CD4-positive, alpha-beta T cell treated with Interleukin-6 for 4 hours (primary cell): ENCODE data around the gene POLR2H.

ENCODE experiments used
- DNase-seq: peaks from one replicate; pipeline ENCODE4 v3.0.0-alpha.2; 2020; ENCODE audit warnings: mixed read lengths

The POLR2H gene

GRCh38 chr3:184361532-184361931 lies at the start of gene POLR2H, which contains the start of gene CLCN2:
TSS of gene POLR2H (plus strand) at chr3:184361710. CDS start at chr3:184363493, 1,783 bp downstream.
TSS of gene CLCN2 (minus strand) at chr3:184361605. CDS start at chr3:184361479, 126 bp downstream.
- DNase-seq, result peak; percentile 49

GRCh38 chr3:184314363-184314699 lies 47.2 kb upstream of the POLR2H start, which contains the start of gene EIF4G1:
TSS of gene EIF4G1 (plus strand) at chr3:184314606. CDS start at chr3:184315797, 1,191 bp downstream.
- peak; percentile 96 for DNase-seq

GRCh38 chr3:184314700-184315542 lies 46.6 kb upstream of the POLR2H start:
- peak; percentile 76 for DNase-seq

GRCh38 chr3:184315543-184315867 lies 46.0 kb upstream of the POLR2H start:
- DNase-seq, result no peak

- DNase-seq, result no peak
Observed at GRCh38 chr3:184315871-184316661, 45.4 kb upstream of the POLR2H start.

- DNase-seq, result no peak
Observed at GRCh38 chr3:184316792-184317191, 44.7 kb upstream of the POLR2H start.

- DNase-seq, result no peak
Observed at GRCh38 chr3:184317201-184317600, 44.3 kb upstream of the POLR2H start.

- DNase-seq, result peak; percentile 59
Observed at GRCh38 chr3:184320104-184320445, 41.4 kb upstream of the POLR2H start.

GRCh38 chr3:184321666-184322065 lies 39.8 kb upstream of the POLR2H start:
- no peak for DNase-seq

- no peak for DNase-seq
Observed at GRCh38 chr3:184322731-184323487, 38.6 kb upstream of the POLR2H start.

GRCh38 chr3:184323696-184324095 lies 37.8 kb upstream of the POLR2H start:
- DNase-seq, result no peak

- DNase-seq, result no peak
Observed at GRCh38 chr3:184325269-184325668, 36.2 kb upstream of the POLR2H start.

- DNase-seq, result no peak
Observed at GRCh38 chr3:184325715-184326369, 35.7 kb upstream of the POLR2H start.

GRCh38 chr3:184327171-184327570 lies 34.3 kb upstream of the POLR2H start:
- DNase-seq, result no peak

- no peak for DNase-seq
Observed at GRCh38 chr3:184328516-184328915, 33.0 kb upstream of the POLR2H start.

GRCh38 chr3:184332370-184333090 lies 29.0 kb upstream of the POLR2H start:
- no peak for DNase-seq

- DNase-seq, result no peak
Observed at GRCh38 chr3:184333190-184333589, 28.3 kb upstream of the POLR2H start.

- no peak for DNase-seq
Observed at GRCh38 chr3:184333700-184334099, 27.8 kb upstream of the POLR2H start.

GRCh38 chr3:184334470-184335158 lies 26.9 kb upstream of the POLR2H start:
- DNase-seq, result peak; percentile 39

- DNase-seq, result no peak
Observed at GRCh38 chr3:184335291-184335660, 26.2 kb upstream of the POLR2H start.
